Neural progenitor cell (in vitro differentiated cells): ENCODE data around the gene RSL1D1. TPM values are rescaled to one million over a fixed set of nuclear protein-coding genes. Genes with fewer than 3 reads are reported as not detected.
"Not testable (repeated sequence)": the region's sequence is repeated elsewhere in the genome, so short reads cannot be mapped to it uniquely, and the experiment has no call there.

Source experiments
- DNase-seq: peaks from one replicate; pipeline ENCODE4 v3.0.0-alpha.2; 2016; ENCODE audit warnings: low spot score
- H2AFZ ChIP-seq: fragments of 200-600 bp; sonication (generic); replicated peaks from 2 replicates; pipeline ENCODE4 v1.6.1; 2016; ENCODE audit warnings: antibody characterized with exemption
- H3F3A ChIP-seq: fragments of 200-600 bp; sonication (generic); 2 replicates; pipeline ENCODE4 v1.6.1; 2016; ENCODE audit warnings: antibody characterized with exemption, low read depth
- H3K27ac ChIP-seq: fragments of 200-600 bp; sonication (generic); 2 replicates; pipeline ENCODE4 v1.5.1; 2016; ENCODE audit warnings: mild to moderate bottlenecking
- H3K27me3 ChIP-seq: fragments of 200-600 bp; sonication (generic); 2 replicates; pipeline ENCODE4 v1.6.1; 2016; ENCODE audit warnings: mild to moderate bottlenecking, moderate library complexity
- H3K36me3 ChIP-seq: fragments of 200-600 bp; sonication (generic); 2 replicates; pipeline ENCODE4 v1.5.1; 2016
- H3K4me1 ChIP-seq: fragments of 200-600 bp; sonication (generic); 2 replicates; pipeline ENCODE4 v1.6.1; 2016; ENCODE audit warnings: mixed run types
- H3K4me2 ChIP-seq: fragments of 200-600 bp; sonication (generic); 2 replicates; pipeline ENCODE4 v1.6.1; 2016
- H3K4me3 ChIP-seq: fragments of 200-600 bp; sonication (generic); 2 replicates; pipeline ENCODE4 v1.5.1; 2016
- H3K79me2 ChIP-seq: fragments of 200-600 bp; sonication (generic); 2 replicates; pipeline ENCODE4 v1.6.1; 2016; ENCODE audit warnings: low read depth
- H3K9ac ChIP-seq: fragments of 200-600 bp; sonication (generic); 2 replicates; pipeline ENCODE4 v1.6.1; 2016
- H3K9me3 ChIP-seq: fragments of 200-600 bp; sonication (generic); 2 replicates; pipeline ENCODE4 v1.5.1; 2016; ENCODE audit warnings: low read depth
- H4K20me1 ChIP-seq: fragments of 200-600 bp; sonication (generic); 2 replicates; pipeline ENCODE4 v1.6.1; 2016; ENCODE audit warnings: low read depth
- H3K27ac Mint-ChIP-seq: 3 replicates; pipeline ENCODE4 v1.8.0; 2021; ENCODE audit warnings: mixed read lengths
- H3K27me3 Mint-ChIP-seq: 2 replicates; pipeline ENCODE4 v1.8.0; 2022; ENCODE audit warnings: low read depth, mild to moderate bottlenecking, inconsistent platforms, moderate library complexity, mixed read lengths; ENCODE audit not compliant: insufficient read depth
- H3K36me3 Mint-ChIP-seq: 3 replicates; pipeline ENCODE4 v1.8.0; 2021; ENCODE audit warnings: mixed read lengths
- H3K4me1 Mint-ChIP-seq: 3 replicates; pipeline ENCODE4 v1.8.0; 2021; ENCODE audit warnings: mixed read lengths
- H3K4me3 Mint-ChIP-seq: 3 replicates; pipeline ENCODE4 v1.8.0; 2021; ENCODE audit warnings: mild to moderate bottlenecking, moderate library complexity, mixed read lengths
- H3K9me3 Mint-ChIP-seq: 3 replicates; pipeline ENCODE4 v1.8.0; 2020; ENCODE audit warnings: mixed read lengths
- CTCF ChIP-seq: fragments of 200-600 bp; sonication (generic); IDR thresholded peaks from 2 replicates; pipeline ENCODE4 v1.5.1; 2017; ENCODE audit warnings: antibody characterized with exemption, mild to moderate bottlenecking
- EZH2 ChIP-seq: fragments of 200-600 bp; sonication (generic); IDR thresholded peaks from 2 replicates; pipeline ENCODE4 v1.6.1; 2017; ENCODE audit warnings: antibody characterized with exemption, mild to moderate bottlenecking, moderate library complexity
- EZH2phosphoT487 ChIP-seq: fragments of 200-600 bp; sonication (generic); IDR thresholded peaks from 2 replicates; pipeline ENCODE4 v1.6.1; 2017; ENCODE audit warnings: antibody characterized with exemption
- total RNA-seq: library from RNA; depleted of rRNA; stranded (reverse); fragments of >200 nt; gene quantifications from 2 replicates; pipeline ENCODE4 v1.2.3, GENCODE V29; 2015; ENCODE audit warnings: low replicate concordance

The RSL1D1 gene
- total RNA-seq, 1 donor from 2014 or later, result 384 TPM

GRCh38 chr16:11824362-11824761, 27.0 kb downstream of the RSL1D1 start:
- Histone ChIP-seq H3K27me3 (no peaks in the 10 kb centered on the region), H3K79me2 (no peaks in the 10 kb centered on the region), H4K20me1 (no peaks in the 10 kb centered on the region), H3K9ac (no peak overlapping the region), H3K4me2 (no peak overlapping the region), H3F3A (no peaks in the 10 kb centered on the region), H3K4me1 (no peaks in the 10 kb centered on the region), H2AFZ (no peak overlapping the region), H3K36me3 (no peaks in the 10 kb centered on the region), H3K9me3 (no peaks in the 10 kb centered on the region), H3K4me3 (no peak overlapping the region), H3K27ac (no peak overlapping the region)
- no peaks in the 10 kb centered on the region for H3K9me3 Mint-ChIP-seq
- no peak for DNase-seq
- H3K27ac Mint-ChIP-seq, result no peak overlapping the region
- H3K4me1 Mint-ChIP-seq, result no peaks in the 10 kb centered on the region
- no peaks in the 10 kb centered on the region for H3K36me3 Mint-ChIP-seq
- no peaks in the 10 kb centered on the region for H3K27me3 Mint-ChIP-seq
- no peak overlapping the region for H3K4me3 Mint-ChIP-seq
- no peak for TF ChIP-seq CTCF
- TF ChIP-seq EZH2phosphoT487, result no peak
- no peak for TF ChIP-seq EZH2

GRCh38 chr16:11823645-11824044, 27.7 kb downstream of the RSL1D1 start:
- H3K27me3 Mint-ChIP-seq, result not testable (repeated sequence)

GRCh38 chr16:11819798-11820197, 31.5 kb downstream of the RSL1D1 start:
- H3K27me3 Mint-ChIP-seq, result peaks cover 3% of the 10 kb centered on the region
- Histone ChIP-seq H3K27me3 (no peaks in the 10 kb centered on the region), H3K36me3 (no peaks in the 10 kb centered on the region), H3K9ac (no peak overlapping the region), H4K20me1 (no peaks in the 10 kb centered on the region), H3K9me3 (no peaks in the 10 kb centered on the region), H3K27ac (no peak overlapping the region), H3F3A (no peaks in the 10 kb centered on the region), H3K4me1 (no peaks in the 10 kb centered on the region), H3K79me2 (no peaks in the 10 kb centered on the region), H3K4me3 (no peak overlapping the region), H2AFZ (no peak overlapping the region), H3K4me2 (no peak overlapping the region)
- H3K4me3 Mint-ChIP-seq, result no peak overlapping the region
- H3K36me3 Mint-ChIP-seq, result no peaks in the 10 kb centered on the region
- no peak overlapping the region for H3K27ac Mint-ChIP-seq
- DNase-seq, result no peak
- TF ChIP-seq CTCF (no peak), EZH2 (no peak), EZH2phosphoT487 (no peak)
- no peaks in the 10 kb centered on the region for H3K4me1 Mint-ChIP-seq
- H3K9me3 Mint-ChIP-seq, result no peaks in the 10 kb centered on the region

More at GRCh38 chr16:11823645-11824044, 27.7 kb downstream of the RSL1D1 start:
- H3K4me2 ChIP-seq, H3K79me2 ChIP-seq, H3K9me3 Mint-ChIP-seq, H3K4me1 ChIP-seq, H3K9ac ChIP-seq, H2AFZ ChIP-seq, H3K4me3 Mint-ChIP-seq, H3K36me3 Mint-ChIP-seq, DNase-seq, H3K4me1 Mint-ChIP-seq, H3K27me3 ChIP-seq, H3K27ac ChIP-seq, H3K9me3 ChIP-seq, H3K27ac Mint-ChIP-seq, H3K4me3 ChIP-seq, H3K36me3 ChIP-seq, H4K20me1 ChIP-seq, H3F3A ChIP-seq: not testable (repeated sequence)

GRCh38 chr16:11818970-11819369, 32.4 kb downstream of the RSL1D1 start:
- not testable (repeated sequence) for H3K9ac ChIP-seq, H3K4me1 Mint-ChIP-seq, H3K4me3 Mint-ChIP-seq, H3K9me3 Mint-ChIP-seq, H3F3A ChIP-seq, H3K27ac Mint-ChIP-seq, DNase-seq, H3K36me3 Mint-ChIP-seq, H3K79me2 ChIP-seq, H3K4me3 ChIP-seq, H3K36me3 ChIP-seq, H3K27ac ChIP-seq, H3K27me3 Mint-ChIP-seq, H4K20me1 ChIP-seq, H3K27me3 ChIP-seq, H3K4me2 ChIP-seq, H2AFZ ChIP-seq, H3K4me1 ChIP-seq, H3K9me3 ChIP-seq
